NCI-H1105 (cell line): Measurements from ENCODE around the gene CCN6.
"Not testable (repeated sequence)": the region's sequence is repeated elsewhere in the genome, so short reads cannot be mapped to it uniquely, and the experiment has no call there.

ENCODE experiments used
- DNase-seq: peaks from one replicate; lab custom pipeline; 2025; lab: John Stamatoyannopoulos, UW

The CCN6 gene

GRCh38 chr6:112030206-112030960 lies 23.5 kb upstream of the CCN6 start:
- DNase-seq = no peak

- peak; percentile 17 for DNase-seq
These were observed 22.8 kb upstream of the CCN6 start for GRCh38 chr6:112030961-112031660.

GRCh38 chr6:112031960-112032359 lies 21.9 kb upstream of the CCN6 start:
- DNase-seq = no peak

GRCh38 chr6:112032728-112033127 lies 21.2 kb upstream of the CCN6 start:
- no peak for DNase-seq

GRCh38 chr6:112033791-112034615 lies 19.9 kb upstream of the CCN6 start:
- peak; percentile 44 for DNase-seq

- DNase-seq = no peak
These were observed 19.3 kb upstream of the CCN6 start for GRCh38 chr6:112034616-112034995.

- DNase-seq = no peak
These were observed 17.7 kb upstream of the CCN6 start for GRCh38 chr6:112036088-112036637.

- no peak for DNase-seq
These were observed 16.1 kb upstream of the CCN6 start for GRCh38 chr6:112037783-112038216.

- no peak for DNase-seq
These were observed 15.6 kb upstream of the CCN6 start for GRCh38 chr6:112038268-112038667.

- DNase-seq = no peak
These were observed 15.0 kb upstream of the CCN6 start for GRCh38 chr6:112038756-112039430.

GRCh38 chr6:112039431-112039770 lies 14.5 kb upstream of the CCN6 start:
- no peak for DNase-seq

- no peak for DNase-seq
These were observed 12.9 kb upstream of the CCN6 start for GRCh38 chr6:112040956-112041355.

- DNase-seq = no peak
These were observed 12.4 kb upstream of the CCN6 start for GRCh38 chr6:112041535-112041934.

GRCh38 chr6:112043032-112044007 lies 10.6 kb upstream of the CCN6 start:
- DNase-seq = peak; percentile 96

- DNase-seq = no peak
These were observed 9.7 kb upstream of the CCN6 start for GRCh38 chr6:112044196-112044595.

- DNase-seq = no peak
These were observed 9.0 kb upstream of the CCN6 start for GRCh38 chr6:112044856-112045255.

GRCh38 chr6:112047523-112047922 lies 6.4 kb upstream of the CCN6 start:
- DNase-seq = not testable (repeated sequence)

GRCh38 chr6:112049026-112049799 lies 4.7 kb upstream of the CCN6 start:
- DNase-seq = no peak

- no peak for DNase-seq
These were observed 3.9 kb upstream of the CCN6 start for GRCh38 chr6:112049996-112050395.

- DNase-seq = no peak
These were observed 3.5 kb upstream of the CCN6 start for GRCh38 chr6:112050429-112050828.
